Heart left ventricle (tissue), 16 donors: Measurements from ENCODE around the gene TMEM167A. TPM values are rescaled to one million over a fixed set of nuclear protein-coding genes. Genes with fewer than 3 reads are reported as not detected.

ENCODE experiments used
- ATAC-seq, 4 donors: fragments of 200-7000 bp; cut with Tn5 transposase; one replicate each; pipeline ENCODE4 v1.9.1; 2020 to 2022; ENCODE audit warnings: moderate library complexity in 4 of 4, mild to moderate bottlenecking in 3 of 4, moderate number of reproducible peaks in 1 of 4
- DNase-seq, 5 donors: peaks; one replicate each; pipeline ENCODE4 v3.0.0-alpha.2; 2020
- H3K27ac ChIP-seq, 12 donors: fragments of 200-600 bp; sonication (generic) in 4 of 12; one replicate each; pipeline versions ENCODE4 v1.5.0 to v1.8.0; 2016 to 2022; ENCODE audit warnings: mild to moderate bottlenecking in 2 of 12
- H3K27me3 ChIP-seq, 9 donors: fragments of 200-600 bp; sonication (generic) in 2 of 9; one replicate each; pipeline versions ENCODE4 v1.5.1 to v1.8.0; 2016 to 2022; ENCODE audit warnings: mild to moderate bottlenecking in 3 of 9
- H3K36me3 ChIP-seq, 9 donors: fragments of 200-600 bp; sonication (generic) in 2 of 9; one replicate each; pipeline versions ENCODE4 v1.5.0 to v1.8.0; 2018 to 2022; ENCODE audit warnings: mild to moderate bottlenecking in 2 of 9
- H3K4me1 ChIP-seq, 12 donors: fragments of 200-600 bp; sonication (generic) in 4 of 12; one replicate each; pipeline versions ENCODE4 v1.5.0 to v1.8.0; 2016 to 2022; ENCODE audit warnings: mild to moderate bottlenecking in 3 of 12
- H3K4me3 ChIP-seq, 12 donors: fragments of 200-600 bp; sonication (generic) in 4 of 12; one replicate each; pipeline versions ENCODE4 v1.5.0 to v1.8.0; 2017 to 2022; ENCODE audit warnings: mild to moderate bottlenecking in 9 of 12, moderate library complexity in 4 of 12
- H3K9me3 ChIP-seq, 12 donors: fragments of 200-600 bp; sonication (generic) in 4 of 12; one replicate each; pipeline versions ENCODE4 v1.5.0 to v1.8.0; 2016 to 2022; ENCODE audit warnings: mild to moderate bottlenecking in 1 of 12
- CTCF ChIP-seq, 12 donors: fragments of 200-600 bp; sonication (generic) in 4 of 12; IDR thresholded peaks; one replicate each; pipeline versions ENCODE4 v1.5.0 to v1.8.0; 2018 to 2022; ENCODE audit warnings: antibody characterized with exemption in 12 of 12, mild to moderate bottlenecking in 5 of 12
- POLR2A ChIP-seq, 2 donors: fragments of 450-650 bp; IDR thresholded peaks; one replicate each; pipeline ENCODE4 v1.6.1; 2017; ENCODE audit warnings: antibody characterized with exemption in 2 of 2, mild to moderate bottlenecking in 2 of 2, moderate library complexity in 2 of 2
- WGBS, 4 donors: extraction: QIAGEN DNeasy Blood & Tissue Kit in 2 of 4; methylation state at CpG; one replicate each; pipeline versions ENCODE4 v1.1.5 to v1.1.7; 2013 to 2018; 5-methylcytosine and 5-hydroxymethylcytosine counted together
- intact Hi-C, 10 donors: fragments of 100-400 bp; cut with DNase I; formaldehyde crosslinking; loops; one replicate each; pipeline versions ENCODE4 v1.11.1 to v1.14.2; 2022
- polyA plus RNA-seq, 2 donors: library from polyadenylated mRNA; stranded (reverse); fragments of 200-250 nt; gene quantifications; one replicate each; pipeline ENCODE4 v1.2.3, GENCODE V29; 2013
- total RNA-seq, 9 donors: library from RNA; depleted of rRNA in 2 of 9; stranded (reverse); fragments of >200 nt in 2 of 9; fragmentation: NEBNext Ultra II Directional in 3 of 9; extraction: Animal tissue kit (Norgen Biotek cat#: 25700) in 3 of 9; gene quantifications; one replicate each; pipeline versions ENCODE4 v1.1.0 to v1.2.4, GENCODE V29; 2016 to 2023
- donor health status: ischemic (EF 13 %, LVEDD 7.1; RV severe dilation, severe dysfunction).
- donor health status: healthy with polysubstance abuse.
- donor health status: DM: no; HTN: yes; CAD: no.
- donor health status: DM: no; HTN: no; CAD: no.
- donor health status: ischemic (EF 25% LVEDD 6.9; RV normal size, moderate dysfunction).
- donor health status: ischemic (EF 25% LVEDD 5.7; RV mildly dilated, moderate dysfunction).
- donor health status: healthy.
- donor health status: DM: yes; HTN: yes; CAD: no.
- donor health status: ischemic (EF 35%, LVEDD 5.7; RV mildly dilated, moderate dysfunction).
- donor health status: nonischemic (EF 11% LVEDD 7.7; RV severe dilation, severe dysfunction).
- donor health status: DM: yes; HTN: yes; CAD: no.
- donor health status: PGD.
- donor health status: ischemic (EF 29% LVEDD 5.4; RV normal size, mild dysfunction).
- donor health status: nonischemic (EF 23%, LVEDD 6.1; RV moderate dilation, normal function).

Gene TMEM167A
- total and polyA plus RNA-seq, 11 donors: 16.7 to 62.7 (median 48.4) TPM

- WGBS, 4 donors: 66 to 78% (median 73%) methylated on average over 2 of the region's 2 CpGs
- ATAC-seq (peak in 1 of 4 donors; percentile 47), DNase-seq (no peak)
- H3K36me3 ChIP-seq: no peaks in the 10 kb centered on the region
- peaks cover 0 to 23% (median 13%) of the 10 kb centered on the region in 12 donors for H3K4me1 ChIP-seq
- H3K9me3 ChIP-seq: peaks cover 0 to 33% (median 11%) of the 10 kb centered on the region in 12 donors
- H3K4me3 ChIP-seq: no peak overlapping the region
- intact Hi-C loops: loop anchor here in 1 of 10 donors (10.0 kb wide), 1 partner anchor 328 kb away; no protein-coding TSS in a partner anchor
- TF ChIP-seq POLR2A (IDR thresholded peaks at IDR 0.05) (no peak), CTCF (IDR thresholded peaks at IDR 0.05) (no peak)
- no peaks in the 10 kb centered on the region for H3K27me3 ChIP-seq
- H3K27ac ChIP-seq: peak overlapping the region in 6 of 12 donors; percentile 12 to 50 (median 28)
Measured at GRCh38 chr5:83096660-83097339, 19.6 kb upstream of the TMEM167A start.

DNA sequence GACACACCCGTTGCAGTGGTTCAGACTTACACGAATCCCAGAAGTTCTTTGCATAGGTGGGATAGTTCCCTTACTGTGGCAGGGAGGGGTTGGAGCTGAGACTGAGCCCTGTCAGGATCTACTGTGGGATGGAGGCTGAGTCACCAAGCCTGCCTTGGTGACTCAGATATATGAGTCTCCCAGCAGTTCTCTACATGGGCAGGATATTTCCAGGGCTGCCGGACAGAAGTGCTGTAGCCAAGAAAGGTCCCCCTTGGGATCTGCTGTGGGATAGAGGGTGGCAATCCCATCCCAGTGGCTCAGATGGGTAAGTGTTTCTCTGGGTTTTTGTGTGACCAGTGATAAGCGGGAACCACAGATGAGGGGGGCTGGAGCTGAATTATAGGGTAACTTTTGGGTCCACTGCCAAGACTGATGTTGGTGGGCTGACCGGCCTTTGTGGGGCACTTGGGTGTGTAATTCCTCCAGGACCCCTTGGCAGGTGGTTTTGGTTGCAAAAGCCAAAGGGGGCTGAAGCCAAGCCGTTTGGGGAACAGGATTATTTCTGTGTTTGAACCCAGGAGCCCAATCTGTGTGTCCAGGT, 18.9 kb upstream of the TMEM167A start:
- DNase-seq (peak in 1 of 5 donors; percentile 42), ATAC-seq (peak in 3 of 4 donors; percentile 39 to 87 (median 80))
- intact Hi-C loops: loop anchor here in 1 of 10 donors (10.0 kb wide), 1 partner anchor 329 kb away; no protein-coding TSS in a partner anchor
- H3K27me3 ChIP-seq: no peaks in the 10 kb centered on the region
- H3K4me1 ChIP-seq: peaks cover 0 to 21% (median 13%) of the 10 kb centered on the region in 12 donors
- peak overlapping the region in 1 of 12 donors; percentile 38 for H3K27ac ChIP-seq
- no peaks in the 10 kb centered on the region for H3K36me3 ChIP-seq
- no peak for TF ChIP-seq CTCF (IDR thresholded peaks at IDR 0.05)
- no peak for TF ChIP-seq POLR2A (IDR thresholded peaks at IDR 0.05)
- H3K9me3 ChIP-seq: peaks cover 0 to 39% (median 11%) of the 10 kb centered on the region in 12 donors
- no peak overlapping the region for H3K4me3 ChIP-seq
- 60 to 90% (median 75%) methylated on average over 5 to 6 of the region's 6 CpGs for WGBS, 4 donors

GRCh38 chr5:83095163-83095956, 18.2 kb upstream of the TMEM167A start:
- Histone ChIP-seq H3K4me1 (peaks cover 0 to 21% (median 13%) of the 10 kb centered on the region in 12 donors), H3K4me3 (no peak overlapping the region), H3K27ac (no peak overlapping the region), H3K9me3 (peaks cover 0 to 39% (median 11%) of the 10 kb centered on the region in 12 donors), H3K36me3 (no peaks in the 10 kb centered on the region), H3K27me3 (no peaks in the 10 kb centered on the region)
- intact Hi-C loops: loop anchor here in 1 of 10 donors (10.0 kb wide), 1 partner anchor 329 kb away; no protein-coding TSS in a partner anchor
- DNase-seq (no peak), ATAC-seq (no peak)
- WGBS, 4 donors: 85 to 97% (median 88%) methylated on average over 3 of the region's 3 CpGs
- TF ChIP-seq CTCF (IDR thresholded peaks at IDR 0.05): no peak
- no peak for TF ChIP-seq POLR2A (IDR thresholded peaks at IDR 0.05)
